CD4-positive, alpha-beta T cell (primary cell): ENCODE results near the gene TP53I11. TPM values are rescaled to one million over a fixed set of nuclear protein-coding genes. Genes with fewer than 3 reads are reported as not detected.

Experiments used
- ATAC-seq: fragments of 200-7000 bp; cut with Tn5 transposase; one replicate; pipeline ENCODE4 v1.10.0; 2022; ENCODE audit warnings: mild to moderate bottlenecking; ENCODE audit not compliant: poor library complexity
- CTCF ChIA-PET: fragments of 350-600 bp; sonication (Branson Sonifier 250); formaldehyde crosslinking; loops from one replicate; lab custom pipeline; 2021; ENCODE audit warnings: antibody characterized with exemption, inconsistent platforms; lab: Charles Lee
- POLR2A ChIA-PET: fragments of 350-600 bp; sonication (Branson Sonifier 250); formaldehyde crosslinking; loops from one replicate; lab custom pipeline; 2021; ENCODE audit warnings: antibody characterized with exemption, inconsistent platforms; lab: Charles Lee
- DNase-seq, 14 experiments: peaks; one replicate each; pipeline ENCODE4 v3.0.0-alpha.2; 2013 to 2020; ENCODE audit warnings: mixed read lengths in 2 of 14
- H3K27ac ChIP-seq, 2 donors: one replicate each; pipeline versions ENCODE4 v1.5.1 to v1.7.0; 2013; ENCODE audit warnings: low read length in 2 of 2, low read depth in 1 of 2, mild to moderate bottlenecking in 1 of 2
- H3K27me3 ChIP-seq, 2 experiments: 1 replicate in 1 of 2; 2 replicates in 1 of 2; pipeline versions ENCODE4 v1.6.1 to v1.7.0; 2013; ENCODE audit warnings: low read length in 2 of 2, control low read depth in 1 of 2, mild to moderate bottlenecking in 1 of 2, moderate library complexity in 1 of 2; ENCODE audit not compliant: insufficient read depth in 2 of 2, control insufficient read depth in 1 of 2
- H3K36me3 ChIP-seq: one replicate; pipeline ENCODE4 v1.6.1; 2013; ENCODE audit warnings: low read length, control low read depth; ENCODE audit not compliant: insufficient read depth
- H3K4me1 ChIP-seq: one replicate; pipeline ENCODE4 v1.6.1; 2013; ENCODE audit warnings: low read length, control low read depth; ENCODE audit not compliant: insufficient read depth
- H3K4me3 ChIP-seq: one replicate; pipeline ENCODE4 v1.5.1; 2013; ENCODE audit warnings: mild to moderate bottlenecking, low read length, moderate library complexity
- H3K9me3 ChIP-seq, 2 experiments: 1 replicate in 1 of 2; 2 replicates in 1 of 2; pipeline versions ENCODE4 v1.6.1 to v1.7.0; 2013; ENCODE audit warnings: low read length in 2 of 2, mild to moderate bottlenecking in 2 of 2, control low read depth in 1 of 2, moderate library complexity in 1 of 2; ENCODE audit not compliant: control insufficient read depth in 1 of 2, insufficient read depth in 1 of 2
- H3K27ac Mint-ChIP-seq: one replicate; pipeline ENCODE4 v1.8.0; 2020; ENCODE audit warnings: mixed read lengths
- H3K27me3 Mint-ChIP-seq: one replicate; pipeline ENCODE4 v1.8.0; 2021; ENCODE audit warnings: mixed read lengths
- H3K36me3 Mint-ChIP-seq: one replicate; pipeline ENCODE4 v1.8.0; 2021; ENCODE audit warnings: low read depth, mixed read lengths
- H3K4me1 Mint-ChIP-seq: one replicate; pipeline ENCODE4 v1.8.0; 2021; ENCODE audit warnings: low read depth, mixed read lengths
- H3K4me3 Mint-ChIP-seq: one replicate; pipeline ENCODE4 v1.8.0; 2020; ENCODE audit warnings: mild to moderate bottlenecking, mixed read lengths
- H3K9me3 Mint-ChIP-seq: one replicate; pipeline ENCODE4 v1.8.0; 2020; ENCODE audit warnings: mixed read lengths
- intact Hi-C, 2 experiments: fragments of 100-400 bp; cut with DNase I in 1 of 2; cut with micrococcal nuclease in 1 of 2; formaldehyde crosslinking; loops; one replicate each; pipeline versions ENCODE4 v1.15.1 to v1.9.0; 2023 to 2025; cut with DNase I, micrococcal nuclease
- total RNA-seq, 174 experiments: library from RNA in 2 of 174; stranded (reverse) in 2 of 174; gene quantifications; one replicate each; pipeline ENCODE4 v1.2.3 and lab custom pipeline; 2021 to 2026
- TF ChIP-seq, protein P1 (sequence below): fragments of 200-600 bp; IDR thresholded peaks from one replicate; pipeline ENCODE4 v1.8.0; 2022; ENCODE audit warnings: antibody characterized with exemption, mild to moderate bottlenecking

The TP53I11 gene
- total RNA-seq, 2 experiments from 2014 or later, result 3.5 to 4.6 TPM

DNA sequence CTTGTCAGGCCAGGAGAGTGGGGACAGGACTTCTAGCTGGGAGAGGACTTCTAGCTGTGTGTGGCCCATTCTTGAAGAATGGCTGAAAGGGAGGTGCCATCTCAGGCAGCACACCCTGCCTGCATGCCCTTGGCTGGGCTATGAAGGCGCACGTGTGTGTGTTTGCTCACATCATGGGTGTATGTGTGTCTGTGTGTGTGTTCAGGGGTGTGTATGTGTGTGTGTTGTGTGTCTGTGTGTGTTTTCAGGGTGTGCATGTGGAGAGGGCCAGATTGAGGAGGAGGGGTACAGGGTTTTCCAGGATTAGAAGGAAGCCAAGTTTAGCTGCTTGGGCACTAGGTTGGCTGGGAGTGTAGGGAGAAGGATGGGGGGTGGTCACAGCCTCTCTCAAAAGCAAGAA lies 16.6 kb downstream of the TP53I11 start:
- Histone ChIP-seq H3K27me3 (no peaks in the 10 kb centered on the region), H3K36me3 (peaks cover 4% of the 10 kb centered on the region), H3K27ac (no peak overlapping the region), H3K4me1 (peaks cover 5% of the 10 kb centered on the region), H3K9me3 (no peaks in the 10 kb centered on the region), H3K4me3 (no peak overlapping the region)
- intact Hi-C loops, result no loop called here
- Mint-ChIP-seq H3K27me3 (no peaks in the 10 kb centered on the region), H3K27ac (no peak overlapping the region), H3K9me3 (no peaks in the 10 kb centered on the region), H3K4me1 (no peaks in the 10 kb centered on the region), H3K4me3 (no peak overlapping the region), H3K36me3 (no peaks in the 10 kb centered on the region)
- no peak for DNase-seq
- TF ChIP-seq, protein P1, sequence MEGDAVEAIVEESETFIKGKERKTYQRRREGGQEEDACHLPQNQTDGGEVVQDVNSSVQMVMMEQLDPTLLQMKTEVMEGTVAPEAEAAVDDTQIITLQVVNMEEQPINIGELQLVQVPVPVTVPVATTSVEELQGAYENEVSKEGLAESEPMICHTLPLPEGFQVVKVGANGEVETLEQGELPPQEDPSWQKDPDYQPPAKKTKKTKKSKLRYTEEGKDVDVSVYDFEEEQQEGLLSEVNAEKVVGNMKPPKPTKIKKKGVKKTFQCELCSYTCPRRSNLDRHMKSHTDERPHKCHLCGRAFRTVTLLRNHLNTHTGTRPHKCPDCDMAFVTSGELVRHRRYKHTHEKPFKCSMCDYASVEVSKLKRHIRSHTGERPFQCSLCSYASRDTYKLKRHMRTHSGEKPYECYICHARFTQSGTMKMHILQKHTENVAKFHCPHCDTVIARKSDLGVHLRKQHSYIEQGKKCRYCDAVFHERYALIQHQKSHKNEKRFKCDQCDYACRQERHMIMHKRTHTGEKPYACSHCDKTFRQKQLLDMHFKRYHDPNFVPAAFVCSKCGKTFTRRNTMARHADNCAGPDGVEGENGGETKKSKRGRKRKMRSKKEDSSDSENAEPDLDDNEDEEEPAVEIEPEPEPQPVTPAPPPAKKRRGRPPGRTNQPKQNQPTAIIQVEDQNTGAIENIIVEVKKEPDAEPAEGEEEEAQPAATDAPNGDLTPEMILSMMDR, result no peak
- CTCF ChIA-PET, result interaction anchor here (5.6 kb wide), 1 partner anchor 169 kb away, joined by 103 read pairs; no protein-coding TSS in a partner anchor
- POLR2A ChIA-PET, result no interaction called here
- ATAC-seq, result no peak

- Histone ChIP-seq H3K27ac (no peak overlapping the region), H3K36me3 (peaks cover 8% of the 10 kb centered on the region), H3K27me3 (no peaks in the 10 kb centered on the region), H3K4me3 (no peak overlapping the region), H3K9me3 (no peaks in the 10 kb centered on the region), H3K4me1 (peaks cover 2% of the 10 kb centered on the region)
- H3K9me3 Mint-ChIP-seq, result no peaks in the 10 kb centered on the region
- ATAC-seq, result no peak
- no peaks in the 10 kb centered on the region for H3K36me3 Mint-ChIP-seq
- H3K27ac Mint-ChIP-seq, result no peak overlapping the region
- H3K4me1 Mint-ChIP-seq, result no peaks in the 10 kb centered on the region
- DNase-seq, result no peak
- intact Hi-C loops, result no loop called here
- H3K27me3 Mint-ChIP-seq, result no peaks in the 10 kb centered on the region
- no peak overlapping the region for H3K4me3 Mint-ChIP-seq
- ChIA-PET POLR2A (no interaction called here), CTCF (interaction anchor here (1.5 to 2.1 kb wide), 2 partner anchors 171 to 174 kb away, joined by 3 to 6 read pairs; no protein-coding TSS in a partner anchor)
- TF ChIP-seq, protein P1, result no peak
Measured at GRCh38 chr11:44931466-44931865, 19.2 kb downstream of the TP53I11 start.

- Histone ChIP-seq H3K27ac (no peak overlapping the region), H3K27me3 (no peaks in the 10 kb centered on the region), H3K36me3 (peaks cover 8% of the 10 kb centered on the region), H3K4me3 (no peak overlapping the region), H3K4me1 (no peaks in the 10 kb centered on the region), H3K9me3 (no peaks in the 10 kb centered on the region)
- POLR2A ChIA-PET, result no interaction called here
- H3K4me1 Mint-ChIP-seq, result no peaks in the 10 kb centered on the region
- no peak overlapping the region for H3K4me3 Mint-ChIP-seq
- H3K9me3 Mint-ChIP-seq, result no peaks in the 10 kb centered on the region
- DNase-seq (no peak), ATAC-seq (no peak)
- H3K27me3 Mint-ChIP-seq, result no peaks in the 10 kb centered on the region
- intact Hi-C loops, result no loop called here
- H3K36me3 Mint-ChIP-seq, result no peaks in the 10 kb centered on the region
- CTCF ChIA-PET, result interaction anchor here (2.1 kb wide), 1 partner anchor 175 kb away, joined by 6 read pairs; no protein-coding TSS in a partner anchor
- TF ChIP-seq, protein P1, result no peak
- no peak overlapping the region for H3K27ac Mint-ChIP-seq
Measured at GRCh38 chr11:44930588-44931302, 19.9 kb downstream of the TP53I11 start.
